HUDEP-2 (cell line): ENCODE measurements around the gene CDH4.
"Not testable (repeated sequence)": the region's sequence is repeated elsewhere in the genome, so short reads cannot be mapped to it uniquely, and the experiment has no call there.

Experiments used
- DNase-seq, 76 experiments: peaks; one replicate each; lab custom pipeline; 2025; ENCODE audit not compliant: unreplicated experiment in 76 of 76; lab: John Stamatoyannopoulos, UW

The CDH4 gene

DNA sequence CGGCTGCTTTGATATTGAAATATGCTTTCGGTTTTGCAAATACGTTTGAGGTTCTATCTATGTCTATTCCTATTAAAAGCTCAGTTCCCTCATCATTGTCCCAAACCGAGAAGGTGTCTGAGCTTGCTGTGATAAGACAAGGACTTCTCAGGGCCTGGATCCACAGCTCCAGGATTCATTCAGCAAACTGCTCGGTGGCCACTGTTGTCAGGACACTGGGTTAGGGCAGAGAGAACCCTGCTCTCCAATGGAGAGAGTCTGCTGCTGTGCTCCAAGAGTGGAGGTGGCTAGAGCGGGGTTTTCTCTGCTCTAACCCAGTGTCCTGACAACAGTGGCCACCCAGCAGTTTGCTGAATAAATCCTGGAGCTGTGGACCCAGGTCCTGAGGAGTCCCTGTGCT, 198.5 kb downstream of the CDH4 start:
- no peak for DNase-seq

DNA sequence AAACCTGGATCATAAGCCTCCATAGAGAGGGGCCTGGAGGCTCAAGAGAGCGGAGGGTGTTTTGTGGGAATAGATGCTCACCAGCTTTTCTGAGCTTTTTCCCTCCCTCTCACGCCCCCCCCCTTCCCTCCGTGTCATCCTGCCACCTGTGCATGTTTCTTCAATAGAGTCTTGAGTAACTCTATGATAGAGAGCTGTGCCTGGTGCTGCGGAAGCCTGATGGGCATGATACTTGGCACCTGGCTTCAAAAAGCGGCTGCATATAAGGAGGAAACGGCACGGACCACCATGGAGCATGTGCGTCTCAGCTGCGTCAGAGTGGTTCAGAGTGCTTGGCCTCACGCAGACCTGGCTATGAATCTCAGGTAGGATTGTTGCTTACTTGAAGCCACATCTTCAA, 198.9 kb downstream of the CDH4 start:
- no peak for DNase-seq

DNA sequence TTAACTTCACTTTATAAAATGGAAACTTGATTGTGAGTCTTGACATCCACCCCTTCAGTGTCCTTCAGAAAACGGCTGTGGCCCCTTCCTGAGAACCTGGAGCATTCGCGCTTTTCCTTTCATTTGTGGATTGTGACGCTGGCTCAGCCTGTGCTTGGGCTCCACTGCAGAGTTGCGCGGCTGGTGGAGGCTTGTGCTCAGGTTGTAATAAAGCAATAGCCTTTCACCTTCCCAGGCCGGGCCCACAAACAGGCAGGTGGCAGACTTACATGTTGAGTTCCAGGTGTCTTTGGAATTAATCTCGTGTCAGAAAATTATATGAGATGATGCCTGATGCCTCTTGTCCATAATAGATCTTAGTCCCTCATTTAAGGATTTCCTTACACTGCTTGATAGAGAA, 199.9 kb downstream of the CDH4 start:
- no peak for DNase-seq

GRCh38 chr20:61453219-61453618, 201.2 kb downstream of the CDH4 start:
- no peak for DNase-seq

GRCh38 chr20:61453623-61454022, 201.6 kb downstream of the CDH4 start:
- not testable (repeated sequence) for DNase-seq

DNA sequence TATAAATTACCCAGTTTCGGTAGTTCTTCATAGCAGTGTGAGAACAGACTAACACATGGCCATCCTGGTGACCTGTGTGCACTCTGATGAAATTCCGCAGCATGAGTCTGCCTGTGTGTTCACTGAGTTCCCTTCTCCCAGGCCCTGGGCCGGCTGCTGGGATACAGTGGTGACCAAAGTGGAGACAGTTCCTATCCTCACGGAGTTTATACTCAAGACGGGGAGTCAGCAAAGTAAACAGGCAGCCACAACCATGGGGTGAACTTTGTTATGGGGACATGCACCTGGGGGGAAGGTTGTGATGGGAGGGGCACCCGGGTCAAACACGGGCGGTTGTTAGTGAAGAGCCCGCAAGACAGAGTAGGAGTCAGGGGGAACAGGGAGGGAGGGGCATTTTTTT, 202.0 kb downstream of the CDH4 start:
- DNase-seq: no peak

DNA sequence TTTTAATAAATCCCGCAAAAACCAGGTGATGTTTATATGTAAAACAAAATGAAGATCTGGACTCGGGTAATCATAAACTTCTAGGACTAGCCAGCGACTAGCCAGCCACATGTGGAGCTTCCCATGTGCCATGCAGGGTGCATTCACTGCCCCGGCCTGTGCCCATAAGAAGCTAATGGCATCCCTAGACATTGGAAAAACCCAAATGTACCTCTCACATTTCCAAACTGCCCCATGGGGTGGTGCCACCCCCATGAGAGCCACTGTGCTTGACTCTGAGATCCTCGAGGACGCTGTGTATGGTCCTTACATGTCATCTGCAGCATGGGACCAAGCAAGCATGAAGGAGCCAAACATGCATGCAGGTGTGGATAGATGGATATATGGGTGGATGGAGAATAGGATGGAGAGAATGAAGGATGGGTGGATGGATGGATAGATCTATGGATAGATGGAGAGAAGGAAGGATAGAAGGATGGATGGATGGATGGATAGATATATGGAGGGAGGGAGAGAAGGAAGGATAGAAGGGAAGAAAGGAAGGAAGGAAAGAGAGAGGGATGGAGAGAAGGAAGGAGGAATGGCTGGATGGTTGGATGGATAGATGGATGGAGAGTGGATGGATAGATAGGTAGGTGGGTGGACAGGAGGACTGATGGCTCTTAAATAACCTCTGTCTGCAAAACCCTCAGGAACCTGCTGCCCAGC, 203.6 kb downstream of the CDH4 start:
- DNase-seq: no peak

GRCh38 chr20:61457725-61458124, 205.7 kb downstream of the CDH4 start:
- no peak for DNase-seq

- DNase-seq: no peak
Measured at GRCh38 chr20:61458146-61458746, 206.2 kb downstream of the CDH4 start.

DNA sequence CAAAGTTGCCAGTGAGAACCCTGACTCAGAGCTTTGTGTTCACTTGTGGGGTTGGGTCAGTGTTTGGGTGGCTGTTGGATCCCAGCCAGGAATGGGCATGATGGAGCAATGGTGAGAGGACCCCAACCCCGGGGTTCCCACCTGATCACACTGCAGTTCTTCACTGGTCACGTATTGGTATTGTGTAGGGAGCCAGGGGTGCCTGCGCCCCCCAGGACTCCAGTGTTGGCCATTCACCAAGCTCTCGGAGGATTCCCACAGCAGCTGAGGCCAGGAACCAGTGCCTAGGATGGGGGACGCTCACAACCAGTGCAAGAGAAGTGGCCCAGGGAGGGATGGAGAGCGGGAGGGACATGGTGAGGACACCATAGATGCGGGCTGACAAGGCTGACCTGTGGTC, 207.2 kb downstream of the CDH4 start:
- no peak for DNase-seq

DNA sequence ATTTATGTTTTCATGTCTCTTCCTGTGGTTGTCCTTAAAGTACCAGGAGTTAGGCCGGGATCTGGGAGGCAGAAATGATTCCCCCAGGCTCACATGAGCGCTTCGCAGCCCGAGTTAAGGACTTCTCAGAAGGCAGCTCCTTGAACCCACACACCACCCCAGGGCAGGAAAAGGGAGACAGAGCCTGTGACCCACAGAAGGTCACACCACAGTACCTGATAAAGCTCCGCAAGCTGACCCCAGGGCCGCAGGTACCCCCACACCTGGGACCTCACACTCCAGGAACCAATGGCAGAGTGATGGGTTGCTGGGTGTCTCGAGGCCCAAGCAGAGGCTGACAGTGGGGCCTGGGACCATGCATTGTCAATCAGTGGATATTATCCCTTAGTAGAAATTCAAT, 207.6 kb downstream of the CDH4 start:
- no peak for DNase-seq

GRCh38 chr20:61460261-61461052, 208.4 kb downstream of the CDH4 start:
- DNase-seq: no peak

- no peak for DNase-seq
Measured at GRCh38 chr20:61461461-61461860, 209.4 kb downstream of the CDH4 start.

DNA sequence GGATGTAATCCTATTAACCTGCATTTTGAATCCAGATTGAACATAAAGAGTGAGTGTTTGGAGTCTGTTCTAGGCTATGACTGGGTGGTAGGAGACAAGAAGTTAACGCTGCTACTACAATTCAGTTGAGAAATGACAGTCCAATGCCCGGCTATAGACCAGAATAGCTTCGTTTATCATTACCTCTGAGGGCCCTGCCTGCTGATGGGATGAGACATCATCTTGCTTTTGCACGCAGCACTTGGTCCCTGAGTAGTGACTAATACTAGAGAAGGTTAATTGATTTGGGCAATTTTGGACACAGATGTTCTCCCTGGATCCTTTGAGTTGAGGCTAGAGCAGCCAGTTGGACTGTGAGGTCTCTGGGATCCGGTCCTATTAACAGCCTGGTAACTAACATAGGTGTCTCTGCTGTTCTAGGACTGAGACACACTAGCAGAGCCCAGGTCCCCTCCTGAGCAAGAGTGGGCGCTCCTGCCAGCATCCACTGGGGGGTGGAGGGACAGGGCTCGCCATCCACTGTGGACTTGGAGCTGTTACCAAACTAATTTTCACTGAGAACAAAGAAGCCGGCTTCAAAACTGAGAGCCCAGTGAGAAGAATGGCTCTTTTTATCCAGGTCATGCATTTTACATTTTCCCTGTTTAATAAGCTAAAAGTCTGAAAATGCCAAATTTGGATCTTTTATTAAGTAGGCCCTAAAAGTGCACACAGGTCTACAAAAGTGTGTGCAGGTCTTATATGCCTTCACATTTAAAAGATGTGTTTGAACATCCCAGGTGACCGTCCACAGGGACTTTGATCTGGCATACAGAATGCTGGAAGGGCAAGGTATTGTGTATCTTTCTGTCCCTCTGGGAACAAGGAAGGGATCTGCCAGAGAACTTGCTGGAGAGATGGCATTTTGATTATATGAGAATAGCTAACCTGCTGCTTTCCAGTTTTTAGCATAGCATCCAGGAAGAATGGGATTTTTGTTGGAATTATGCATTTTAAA, 212.5 kb downstream of the CDH4 start:
- DNase-seq: no peak

- DNase-seq: no peak
Measured at GRCh38 chr20:61475729-61476128, 223.7 kb downstream of the CDH4 start.

DNA sequence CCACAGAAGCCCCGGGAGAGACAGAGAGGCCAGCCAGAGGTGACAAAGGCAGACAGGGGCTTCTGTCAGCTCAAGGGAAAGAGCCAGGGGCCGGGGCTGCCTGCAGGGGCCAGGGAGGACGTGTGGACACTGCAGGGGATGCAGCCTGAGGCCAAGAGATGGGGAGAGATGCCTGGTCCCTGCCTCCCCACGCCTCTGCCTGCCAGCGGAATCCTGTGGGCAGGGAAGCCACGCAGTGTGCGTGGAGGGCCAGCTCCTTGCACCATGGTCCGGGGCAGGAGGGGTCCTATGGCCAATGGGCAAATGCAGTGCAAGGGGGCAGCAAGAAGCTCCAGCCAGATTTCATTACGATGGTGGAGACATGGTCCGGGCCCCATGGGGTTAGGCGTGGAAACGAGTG, 224.9 kb downstream of the CDH4 start:
- DNase-seq: no peak

- DNase-seq: no peak
Measured at GRCh38 chr20:61477451-61477861, 225.4 kb downstream of the CDH4 start.

GRCh38 chr20:61478094-61478493, 226.0 kb downstream of the CDH4 start:
- DNase-seq: no peak

DNA sequence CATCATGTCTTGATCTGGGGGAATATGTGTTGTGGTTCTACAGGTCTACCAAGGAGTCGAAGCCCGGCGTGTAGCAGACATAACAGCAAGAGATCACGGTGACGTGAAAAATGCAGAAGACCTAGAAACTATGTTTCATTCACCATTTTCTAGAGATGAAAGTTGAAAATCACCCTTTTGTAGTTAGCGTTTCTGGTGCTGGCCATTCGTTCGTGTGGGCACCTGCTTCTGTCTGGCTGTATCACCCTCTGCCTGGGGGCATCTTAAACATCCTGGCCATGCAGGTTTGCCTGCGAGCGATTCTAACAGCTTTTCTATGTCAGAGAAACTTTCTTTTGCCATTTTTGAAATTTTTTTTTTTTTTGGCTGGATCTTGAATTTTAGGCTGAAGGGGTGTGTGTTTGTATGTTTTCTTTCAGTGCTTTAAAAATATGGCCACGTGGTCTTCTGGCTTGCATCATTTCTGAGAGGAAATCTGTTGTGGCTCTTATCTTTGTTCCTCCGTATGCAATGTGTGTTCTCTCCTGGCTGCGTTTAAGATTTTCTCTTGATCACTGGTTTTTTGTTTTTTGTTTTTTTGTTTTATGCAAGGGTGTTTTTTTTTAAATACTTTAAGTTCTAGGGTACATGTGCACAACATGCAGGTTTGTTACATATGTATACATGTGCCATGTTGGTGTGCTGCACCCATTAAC, 226.7 kb downstream of the CDH4 start:
- no peak for DNase-seq

DNA sequence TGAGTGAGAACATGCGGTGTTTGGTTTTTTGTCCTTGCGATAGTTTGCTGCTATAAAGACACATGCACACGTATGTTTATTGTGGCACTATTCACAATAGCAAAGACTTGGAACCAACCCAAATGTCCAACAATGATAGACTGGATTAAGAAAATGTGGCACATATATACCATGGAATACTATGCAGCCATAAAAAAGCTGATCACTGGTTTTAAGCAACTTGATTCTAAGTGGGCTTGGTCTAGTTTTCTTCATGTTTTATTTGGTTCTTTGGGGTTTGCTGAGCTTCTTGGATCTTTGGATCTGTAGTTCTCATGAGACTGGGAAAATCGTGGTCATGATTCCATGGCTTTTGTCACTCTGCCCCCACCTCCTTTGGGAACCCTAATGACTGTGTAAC, 227.4 kb downstream of the CDH4 start:
- DNase-seq: not testable (repeated sequence)
